Measurements from ENCODE around the gene SLC9A9.
A peak's percentile ranks its signal among the peaks of the same experiment; 100 is the strongest.

SLC9A9 gene

GRCh38 chr3:143757691-143758090 lies 90.6 kb downstream of the SLC9A9 start:
- TF ChIP-seq, protein P1, sequence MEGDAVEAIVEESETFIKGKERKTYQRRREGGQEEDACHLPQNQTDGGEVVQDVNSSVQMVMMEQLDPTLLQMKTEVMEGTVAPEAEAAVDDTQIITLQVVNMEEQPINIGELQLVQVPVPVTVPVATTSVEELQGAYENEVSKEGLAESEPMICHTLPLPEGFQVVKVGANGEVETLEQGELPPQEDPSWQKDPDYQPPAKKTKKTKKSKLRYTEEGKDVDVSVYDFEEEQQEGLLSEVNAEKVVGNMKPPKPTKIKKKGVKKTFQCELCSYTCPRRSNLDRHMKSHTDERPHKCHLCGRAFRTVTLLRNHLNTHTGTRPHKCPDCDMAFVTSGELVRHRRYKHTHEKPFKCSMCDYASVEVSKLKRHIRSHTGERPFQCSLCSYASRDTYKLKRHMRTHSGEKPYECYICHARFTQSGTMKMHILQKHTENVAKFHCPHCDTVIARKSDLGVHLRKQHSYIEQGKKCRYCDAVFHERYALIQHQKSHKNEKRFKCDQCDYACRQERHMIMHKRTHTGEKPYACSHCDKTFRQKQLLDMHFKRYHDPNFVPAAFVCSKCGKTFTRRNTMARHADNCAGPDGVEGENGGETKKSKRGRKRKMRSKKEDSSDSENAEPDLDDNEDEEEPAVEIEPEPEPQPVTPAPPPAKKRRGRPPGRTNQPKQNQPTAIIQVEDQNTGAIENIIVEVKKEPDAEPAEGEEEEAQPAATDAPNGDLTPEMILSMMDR (IDR thresholded peaks at IDR 0.05; ENCODE audit: extremely low read depth, missing control alignments) = no peak
- no peak for DNase-seq (ENCODE audit: low spot score)

DNA sequence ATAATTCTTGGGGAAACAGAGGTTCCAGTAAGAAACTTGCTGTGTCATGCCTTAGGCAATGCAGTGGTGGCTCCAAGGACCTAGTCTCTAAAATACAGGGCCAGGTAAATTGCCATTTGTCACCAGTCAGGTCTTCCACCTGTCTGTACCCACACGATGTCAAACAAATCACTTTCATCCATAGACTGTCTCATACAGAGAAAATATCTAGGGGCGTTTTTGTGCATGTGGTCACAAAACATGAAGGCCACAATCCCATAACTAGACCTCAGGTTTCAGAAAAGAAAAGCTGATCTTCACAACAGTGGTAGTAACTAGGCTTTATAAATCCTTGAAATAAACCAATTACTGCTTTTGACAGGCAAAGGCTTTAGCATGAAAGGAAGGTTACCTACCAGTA lies 92.3 kb downstream of the SLC9A9 start:
- no peak for DNase-seq (ENCODE audit: low spot score)
- TF ChIP-seq, protein P1 (IDR thresholded peaks at IDR 0.05; ENCODE audit: extremely low read depth, missing control alignments) = no peak

DNA sequence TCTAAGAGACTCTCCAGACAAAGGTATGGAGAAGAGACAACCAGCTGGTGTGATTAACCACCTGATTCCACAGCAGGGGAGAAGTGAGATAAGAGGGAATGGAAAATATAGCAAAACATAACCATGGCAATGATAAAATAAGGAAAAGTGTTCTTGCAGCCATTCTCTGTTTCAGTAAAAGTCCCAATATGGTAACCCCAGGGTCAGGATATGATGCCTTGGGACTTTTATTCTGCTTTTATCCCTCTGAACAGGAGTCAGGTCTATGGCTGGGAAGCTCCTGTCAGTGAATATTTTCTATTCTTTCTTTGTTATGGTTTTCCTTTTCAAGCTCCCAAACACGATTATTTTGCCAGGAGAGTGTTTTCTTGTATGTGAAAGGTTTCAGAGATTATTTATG lies 94.2 kb downstream of the SLC9A9 start:
- TF ChIP-seq, protein P1 (IDR thresholded peaks at IDR 0.05; ENCODE audit: extremely low read depth, missing control alignments) = no peak
- no peak for DNase-seq (ENCODE audit: low spot score)

- DNase-seq (ENCODE audit: low spot score) = no peak
- TF ChIP-seq, protein P1 (IDR thresholded peaks at IDR 0.05; ENCODE audit: extremely low read depth, missing control alignments) = no peak
These were observed 94.8 kb downstream of the SLC9A9 start for GRCh38 chr3:143753456-143753855.

GRCh38 chr3:143753006-143753405 lies 95.3 kb downstream of the SLC9A9 start:
- TF ChIP-seq, protein P1 (IDR thresholded peaks at IDR 0.05; ENCODE audit: extremely low read depth, missing control alignments) = no peak
- DNase-seq (ENCODE audit: low spot score) = no peak

DNA sequence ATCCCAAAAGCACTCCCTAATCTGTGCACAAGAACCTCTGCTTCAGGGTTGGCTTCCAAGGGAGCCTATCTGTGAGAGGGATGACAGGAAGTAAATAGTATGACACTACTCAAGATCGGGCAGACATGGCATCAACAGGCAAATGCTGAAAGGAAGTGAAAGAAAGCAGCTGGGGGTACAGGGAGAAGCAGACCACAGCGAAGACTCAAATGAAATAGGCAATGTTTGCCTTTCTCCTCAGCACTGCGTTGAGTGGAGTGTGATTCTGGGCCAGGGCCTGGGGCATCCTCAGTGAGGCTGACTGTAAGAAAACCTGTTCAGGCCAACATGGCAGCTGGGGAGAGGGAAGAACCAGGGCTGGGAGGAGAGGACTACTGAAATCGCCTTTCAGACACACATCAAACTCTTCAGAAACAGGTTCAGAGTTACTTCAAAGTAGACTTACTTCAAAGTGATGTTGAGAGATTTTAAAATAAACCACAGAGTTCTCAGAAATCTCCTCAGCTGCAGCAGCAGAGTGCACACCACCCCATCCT lies 96.6 kb downstream of the SLC9A9 start:
- TF ChIP-seq, protein P1 (IDR thresholded peaks at IDR 0.05; ENCODE audit: extremely low read depth, missing control alignments) = no peak
- DNase-seq (ENCODE audit: low spot score) = peak; percentile 13

- DNase-seq (ENCODE audit: low spot score) = no peak
- TF ChIP-seq, protein P1 (IDR thresholded peaks at IDR 0.05; ENCODE audit: extremely low read depth, missing control alignments) = no peak
These were observed 97.4 kb downstream of the SLC9A9 start for GRCh38 chr3:143750841-143751240.

Data from GM20000 (cell line).